ENCODE data around the gene LOX.

LOX gene

DNA sequence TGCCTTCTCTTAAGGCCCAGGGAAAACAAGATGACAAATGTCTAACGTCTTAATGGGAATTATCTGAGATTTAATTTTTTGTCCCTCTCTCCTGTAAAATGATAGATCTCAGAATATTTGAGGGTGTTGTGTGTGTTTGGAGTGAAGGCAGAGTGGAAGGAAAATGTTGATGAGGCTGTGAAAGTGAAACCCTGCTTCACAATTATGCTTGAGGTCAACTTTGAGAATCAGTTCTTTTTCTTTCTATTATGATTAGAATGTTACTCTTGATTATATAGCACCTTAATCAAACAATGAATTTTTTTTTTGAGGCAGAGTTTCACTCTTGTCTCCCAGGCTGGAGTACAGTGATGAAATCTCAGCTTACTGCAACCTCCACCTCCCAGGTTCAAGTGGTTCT is 5.5 kb upstream of the LOX start:
- H3K4me3 Mint-ChIP-seq, result no peak overlapping the region
- no peaks in the 10 kb centered on the region for H3K9me3 Mint-ChIP-seq
- DNase-seq (no peak), ATAC-seq (replicated peaks) (no peak)
- peaks cover 0 to 4% of the 10 kb centered on the region in 2 donors for H3K36me3 Mint-ChIP-seq
- peaks cover 0 to 2% of the 10 kb centered on the region in 2 donors for H3K4me1 Mint-ChIP-seq
- peaks cover 20 to 26% of the 10 kb centered on the region in 2 donors for H3K27me3 Mint-ChIP-seq
- no peak overlapping the region for H3K27ac Mint-ChIP-seq

DNA sequence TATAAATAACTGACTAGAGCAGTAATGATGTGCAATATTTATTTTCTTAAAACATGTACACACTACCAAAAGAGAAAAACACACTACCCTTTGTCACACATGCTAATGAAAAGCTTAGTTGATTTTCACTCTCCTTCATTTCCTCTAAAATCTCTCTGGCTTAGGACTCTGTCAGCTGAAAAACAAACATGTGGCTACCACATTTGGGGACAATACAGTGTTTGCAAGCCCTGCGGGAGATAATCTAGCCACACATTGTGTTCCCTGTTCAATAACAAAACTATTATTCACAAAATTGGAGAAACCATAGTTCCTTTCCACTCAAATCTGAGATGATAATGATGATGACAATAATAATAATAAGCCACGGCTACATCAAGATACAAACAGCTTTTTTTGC is 3.5 kb upstream of the LOX start:
- H3K27me3 Mint-ChIP-seq, result peaks cover 37 to 46% of the 10 kb centered on the region in 2 donors
- peaks cover 0 to 9% of the 10 kb centered on the region in 2 donors for H3K36me3 Mint-ChIP-seq
- H3K4me1 Mint-ChIP-seq, result peaks cover 16 to 20% of the 10 kb centered on the region in 2 donors
- H3K4me3 Mint-ChIP-seq, result no peak overlapping the region
- H3K27ac Mint-ChIP-seq, result no peak overlapping the region
- H3K9me3 Mint-ChIP-seq, result no peaks in the 10 kb centered on the region
- ATAC-seq (replicated peaks) (no peak), DNase-seq (no peak)

DNA sequence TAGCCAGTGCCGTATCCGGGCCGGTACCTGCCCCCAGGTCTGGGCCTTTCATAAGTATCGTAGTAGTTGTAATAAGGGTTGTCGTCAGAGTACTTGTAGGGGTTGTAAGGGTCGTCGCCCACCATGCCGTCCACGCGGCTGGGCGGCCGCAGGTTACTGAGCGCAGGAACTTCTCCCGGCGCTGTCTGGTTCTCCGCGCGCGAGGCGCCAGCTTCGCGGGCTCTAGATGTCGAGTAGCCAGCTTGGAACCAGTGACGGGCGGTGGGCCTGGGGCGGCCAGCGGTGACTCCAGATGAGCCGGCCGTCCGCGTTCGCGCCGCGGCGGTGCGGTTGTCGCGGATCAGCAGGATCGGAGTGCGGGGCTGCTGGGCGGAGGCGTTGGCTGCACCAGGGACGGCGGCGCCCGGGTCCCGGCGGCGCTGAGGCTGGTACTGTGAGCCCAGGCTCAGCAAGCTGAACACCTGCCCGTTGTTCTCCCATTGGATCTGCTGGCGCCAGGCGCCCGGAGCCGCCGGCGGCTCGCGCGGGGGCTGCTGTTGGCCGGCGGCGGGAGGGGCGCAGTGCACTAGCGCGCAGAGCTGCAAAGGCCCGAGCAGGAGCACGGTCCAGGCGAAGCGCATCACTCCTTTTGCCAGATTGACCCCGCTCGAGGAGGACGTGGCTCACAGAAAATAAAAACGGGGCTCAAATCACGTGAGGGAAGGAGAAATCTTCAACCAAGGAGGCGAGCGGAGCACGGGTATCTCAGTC is 518 bp downstream of the LOX start:
- ATAC-seq (replicated peaks) (peak; percentile 38 to 39), DNase-seq (no peak)
- H3K9me3 Mint-ChIP-seq, result no peaks in the 10 kb centered on the region
- H3K4me1 Mint-ChIP-seq, result peaks cover 15 to 22% of the 10 kb centered on the region in 2 donors
- H3K4me3 Mint-ChIP-seq, result peak overlapping the region; percentile 83
- H3K27ac Mint-ChIP-seq, result peak overlapping the region; percentile 39
- peaks cover 43 to 45% of the 10 kb centered on the region in 2 donors for H3K27me3 Mint-ChIP-seq
- H3K36me3 Mint-ChIP-seq, result peaks cover 0 to 9% of the 10 kb centered on the region in 2 donors

DNA sequence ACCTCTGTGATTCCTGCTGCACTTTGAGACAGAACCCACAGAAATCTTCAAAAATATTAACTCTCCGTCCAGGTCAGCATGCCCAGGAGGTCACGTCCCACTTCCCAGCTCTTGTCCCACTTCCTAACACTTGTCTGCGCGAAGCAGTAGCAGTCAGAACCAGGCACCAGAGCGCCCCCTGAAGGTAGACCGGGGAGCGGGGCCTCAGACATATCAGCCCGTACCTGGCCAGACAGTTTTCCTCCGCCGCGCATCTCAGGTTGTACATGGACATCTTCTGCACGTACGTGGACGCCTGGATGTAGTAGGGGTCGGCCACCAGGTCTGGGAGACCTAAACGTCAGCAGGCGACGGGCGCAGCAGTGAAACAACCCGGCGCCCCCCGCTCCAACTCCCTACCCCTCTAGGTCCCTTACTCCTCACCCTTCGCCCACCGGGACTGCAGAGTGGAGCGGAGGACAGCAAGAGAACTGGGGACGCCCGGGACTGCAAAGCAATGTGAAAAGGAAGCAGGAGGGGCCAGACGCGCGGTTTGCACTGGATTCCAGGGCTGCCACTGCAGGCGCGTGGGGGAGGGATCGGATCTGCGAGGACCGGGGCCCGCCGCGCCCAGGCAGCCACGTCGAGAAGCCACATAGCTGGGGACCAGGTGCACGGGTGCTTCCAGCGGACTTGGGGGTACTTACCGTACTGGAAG is 1.2 kb downstream of the LOX start:
- Mint-ChIP-seq H3K36me3 (peaks cover 0 to 9% of the 10 kb centered on the region in 2 donors), H3K4me1 (peaks cover 15 to 22% of the 10 kb centered on the region in 2 donors), H3K27me3 (peaks cover 43 to 45% of the 10 kb centered on the region in 2 donors), H3K4me3 (peak overlapping the region; percentile 83), H3K27ac (peak overlapping the region; percentile 39), H3K9me3 (no peaks in the 10 kb centered on the region)
- DNase-seq (no peak), ATAC-seq (replicated peaks) (peak; percentile 45 to 57)

DNA sequence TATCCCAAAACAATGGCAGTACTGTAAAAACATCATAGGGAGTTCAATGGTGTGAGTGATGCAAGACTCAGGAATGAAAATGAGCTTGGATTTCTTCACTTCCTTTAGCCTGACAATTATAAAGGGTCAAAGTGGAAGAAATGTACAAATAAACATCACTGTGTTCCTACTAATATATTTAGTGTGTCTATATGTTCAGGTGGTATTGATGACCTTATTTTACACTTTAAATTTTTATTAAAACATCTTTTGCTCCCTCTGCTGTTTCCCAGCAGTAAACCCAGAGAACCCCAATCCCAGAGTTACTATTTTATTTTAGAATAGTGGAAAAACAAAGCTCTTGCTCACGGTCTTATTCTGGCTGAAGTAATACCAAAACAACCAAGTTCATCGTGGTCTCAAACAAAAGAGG is 2.0 kb downstream of the LOX start:
- H3K4me3 Mint-ChIP-seq, result no peak overlapping the region
- DNase-seq, result no peak
- no peak for ATAC-seq (replicated peaks)
- H3K9me3 Mint-ChIP-seq, result no peaks in the 10 kb centered on the region
- peaks cover 15 to 22% of the 10 kb centered on the region in 2 donors for H3K4me1 Mint-ChIP-seq
- peaks cover 0 to 9% of the 10 kb centered on the region in 2 donors for H3K36me3 Mint-ChIP-seq
- H3K27ac Mint-ChIP-seq, result no peak overlapping the region
- peaks cover 43 to 45% of the 10 kb centered on the region in 2 donors for H3K27me3 Mint-ChIP-seq

DNA sequence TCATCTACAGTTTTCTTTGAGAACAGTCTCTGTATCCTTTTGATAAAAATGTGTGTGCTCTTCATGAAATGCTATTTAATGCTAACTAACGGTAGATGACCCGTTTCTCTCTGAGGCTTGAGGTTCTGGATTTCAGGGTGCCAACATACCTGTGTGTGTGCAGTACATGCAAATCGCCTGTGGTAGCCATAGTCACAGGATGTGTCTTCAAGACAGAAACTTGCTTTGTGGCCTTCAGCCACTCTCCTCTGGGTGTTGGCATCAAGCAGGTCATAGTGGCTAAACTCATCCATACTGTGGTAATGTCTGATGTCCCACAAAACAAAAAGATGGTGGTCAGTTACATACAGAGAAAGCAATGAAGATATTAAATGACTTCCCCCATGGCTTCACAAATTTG is 4.2 kb downstream of the LOX start:
- peaks cover 15 to 22% of the 10 kb centered on the region in 2 donors for H3K4me1 Mint-ChIP-seq
- H3K27ac Mint-ChIP-seq, result no peak overlapping the region
- ATAC-seq (replicated peaks) (no peak), DNase-seq (no peak)
- H3K9me3 Mint-ChIP-seq, result no peaks in the 10 kb centered on the region
- peaks cover 0 to 6% of the 10 kb centered on the region in 2 donors for H3K36me3 Mint-ChIP-seq
- no peak overlapping the region for H3K4me3 Mint-ChIP-seq
- peaks cover 26 to 27% of the 10 kb centered on the region in 2 donors for H3K27me3 Mint-ChIP-seq

DNA sequence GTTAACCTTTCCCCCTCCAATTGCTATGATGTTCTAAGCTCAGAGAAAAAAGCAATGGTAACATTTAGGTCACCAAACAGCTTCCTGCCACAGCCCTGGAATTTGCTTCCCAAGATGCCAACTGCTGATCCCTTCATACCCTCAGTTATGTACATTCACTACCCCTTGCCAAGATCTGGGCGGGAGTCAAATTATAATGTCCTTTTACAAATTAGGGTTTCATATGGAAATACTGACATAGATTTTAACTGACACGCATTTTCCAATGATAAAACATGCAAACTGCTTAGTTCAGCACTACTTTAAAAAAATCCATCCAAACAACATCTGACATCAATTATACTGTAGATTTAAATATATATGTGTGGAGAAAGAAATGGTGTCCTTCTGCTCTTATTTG is 5.0 kb downstream of the LOX start:
- no peak overlapping the region for H3K4me3 Mint-ChIP-seq
- DNase-seq, result no peak
- ATAC-seq (replicated peaks), result no peak
- peaks cover 17 to 20% of the 10 kb centered on the region in 2 donors for H3K27me3 Mint-ChIP-seq
- peaks cover 11 to 17% of the 10 kb centered on the region in 2 donors for H3K4me1 Mint-ChIP-seq
- no peak overlapping the region for H3K27ac Mint-ChIP-seq
- peaks cover 0 to 5% of the 10 kb centered on the region in 2 donors for H3K36me3 Mint-ChIP-seq
- no peaks in the 10 kb centered on the region for H3K9me3 Mint-ChIP-seq

DNA sequence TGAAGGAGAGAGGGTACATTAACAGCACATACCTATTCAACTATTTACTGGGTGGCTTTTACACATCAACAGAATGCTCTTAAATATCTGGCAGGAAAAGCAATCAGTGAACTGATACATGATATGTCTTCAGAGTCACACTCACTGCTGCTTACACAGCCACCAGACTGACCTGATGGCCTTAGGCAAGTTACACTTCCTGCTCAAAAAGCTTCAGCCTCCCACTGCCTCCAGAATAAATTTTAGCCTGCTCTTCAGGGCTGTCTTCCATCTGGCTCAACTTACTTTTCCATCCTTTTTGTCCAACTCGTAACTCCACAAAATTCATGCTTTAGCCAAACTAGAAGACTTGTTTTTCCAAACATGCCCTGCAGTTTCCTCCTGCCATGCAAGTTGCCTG is 10.7 kb downstream of the LOX start:
- no peak overlapping the region for H3K4me3 Mint-ChIP-seq
- H3K27me3 Mint-ChIP-seq, result no peaks in the 10 kb centered on the region

DNA sequence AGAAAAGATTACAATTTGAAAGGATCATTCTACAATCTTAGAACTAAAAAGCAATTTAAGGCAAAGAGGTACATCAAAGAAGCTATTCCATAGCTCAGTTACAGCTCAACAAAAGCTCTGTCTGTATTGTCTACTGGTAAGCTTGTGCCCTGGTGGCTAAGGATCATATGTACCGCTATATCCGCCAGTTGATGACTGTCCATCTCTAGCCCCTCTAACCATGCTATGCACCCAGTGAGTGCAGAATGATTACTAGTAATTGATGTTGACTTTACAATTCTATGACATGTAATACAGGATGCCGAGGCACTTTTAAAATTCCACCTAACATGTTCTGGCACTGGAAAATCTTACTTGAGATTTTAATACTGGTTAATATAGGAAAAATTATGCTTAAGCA is 13.1 kb downstream of the LOX start:
- Mint-ChIP-seq H3K36me3 (peaks cover 4 to 8% of the 10 kb centered on the region in 2 donors), H3K4me1 (no peaks in the 10 kb centered on the region), H3K27ac (no peak overlapping the region), H3K27me3 (no peaks in the 10 kb centered on the region), H3K9me3 (no peaks in the 10 kb centered on the region), H3K4me3 (no peak overlapping the region)
- DNase-seq, result no peak
- no peak for ATAC-seq (replicated peaks)

More for the DNA sequence above, 10.7 kb downstream of the LOX start:
- Mint-ChIP-seq H3K27ac (no peak overlapping the region), H3K4me1 (no peaks in the 10 kb centered on the region), H3K9me3 (no peaks in the 10 kb centered on the region), H3K36me3 (peaks cover 4% of the 10 kb centered on the region in 2 donors)
- ATAC-seq (replicated peaks) (no peak), DNase-seq (no peak)

DNA sequence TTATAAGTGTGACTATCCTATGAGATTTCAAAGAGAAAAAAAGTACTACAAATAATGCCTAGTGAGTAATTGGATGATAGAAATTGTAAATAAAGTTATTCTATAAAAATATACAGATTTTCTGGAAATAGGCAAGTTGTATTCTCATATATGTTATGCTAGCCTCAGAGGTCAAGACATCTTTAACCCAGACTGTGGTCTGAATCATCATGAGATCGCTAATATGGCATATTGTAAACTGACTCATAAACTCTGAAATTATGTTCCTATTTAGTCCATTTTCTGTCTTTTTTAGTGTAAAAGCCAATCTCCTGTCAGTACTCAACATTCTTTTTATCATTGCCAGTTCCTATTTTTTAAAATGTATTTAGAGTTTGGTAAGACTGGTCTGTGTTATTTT is 14.2 kb downstream of the LOX start:
- ATAC-seq (replicated peaks) (no peak), DNase-seq (no peak)
- no peaks in the 10 kb centered on the region for H3K4me1 Mint-ChIP-seq
- H3K4me3 Mint-ChIP-seq, result no peak overlapping the region
- H3K27ac Mint-ChIP-seq, result no peak overlapping the region
- H3K27me3 Mint-ChIP-seq, result no peaks in the 10 kb centered on the region
- H3K36me3 Mint-ChIP-seq, result peaks cover 4 to 8% of the 10 kb centered on the region in 2 donors
- no peaks in the 10 kb centered on the region for H3K9me3 Mint-ChIP-seq

DNA sequence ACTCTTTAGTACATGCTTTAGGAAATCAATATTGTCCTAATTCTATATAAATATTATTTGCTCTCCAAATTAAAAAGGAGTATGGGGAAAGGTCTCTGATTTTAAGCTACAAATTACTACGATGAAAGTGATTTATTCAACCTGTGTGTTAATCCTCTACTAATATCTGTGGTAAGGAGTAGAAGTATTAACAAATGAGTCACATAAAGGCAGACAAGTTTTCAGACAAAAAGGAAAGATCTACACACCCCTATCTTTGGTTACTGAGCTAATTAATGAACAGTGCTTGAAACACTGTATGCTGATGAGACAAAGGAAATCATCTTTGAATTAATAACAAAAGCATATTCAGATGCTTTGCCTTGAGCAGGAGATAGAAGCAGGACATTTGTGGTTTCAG is 15.9 kb downstream of the LOX start:
- peaks cover under 1 to 5% of the 10 kb centered on the region in 2 donors for H3K36me3 Mint-ChIP-seq
- DNase-seq, result no peak
- H3K4me3 Mint-ChIP-seq, result no peak overlapping the region
- no peaks in the 10 kb centered on the region for H3K9me3 Mint-ChIP-seq
- no peaks in the 10 kb centered on the region for H3K27me3 Mint-ChIP-seq
- ATAC-seq (replicated peaks), result no peak
- no peak overlapping the region for H3K27ac Mint-ChIP-seq
- no peaks in the 10 kb centered on the region for H3K4me1 Mint-ChIP-seq

DNA sequence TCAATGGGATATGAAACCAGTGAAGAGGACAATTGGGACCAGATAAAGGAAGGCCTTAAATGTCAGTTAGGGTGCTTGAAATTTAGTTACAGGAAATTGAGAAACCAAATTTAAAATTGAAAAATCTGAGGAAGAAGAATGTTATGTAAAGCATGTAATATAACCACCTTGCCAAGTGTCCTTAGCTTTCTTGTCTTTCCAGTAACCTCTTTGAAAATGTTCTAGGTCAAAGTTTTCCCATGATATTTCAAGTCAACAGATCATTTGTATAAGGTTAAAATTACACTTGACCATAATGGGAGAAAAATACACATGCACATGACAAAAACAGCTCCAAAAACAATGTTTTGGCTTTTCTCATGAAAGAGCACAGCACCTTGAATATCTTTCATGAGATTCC is 21.1 kb downstream of the LOX start:
- H3K36me3 Mint-ChIP-seq, result peaks cover 20 to 36% of the 10 kb centered on the region in 2 donors
- no peak for DNase-seq
- ATAC-seq (replicated peaks), result no peak
- no peak overlapping the region for H3K4me3 Mint-ChIP-seq
- H3K27me3 Mint-ChIP-seq, result no peaks in the 10 kb centered on the region
- H3K4me1 Mint-ChIP-seq, result peaks cover 0 to 10% of the 10 kb centered on the region in 2 donors
- H3K9me3 Mint-ChIP-seq, result peaks cover 0 to 1% of the 10 kb centered on the region in 2 donors
- H3K27ac Mint-ChIP-seq, result no peak overlapping the region

DNA sequence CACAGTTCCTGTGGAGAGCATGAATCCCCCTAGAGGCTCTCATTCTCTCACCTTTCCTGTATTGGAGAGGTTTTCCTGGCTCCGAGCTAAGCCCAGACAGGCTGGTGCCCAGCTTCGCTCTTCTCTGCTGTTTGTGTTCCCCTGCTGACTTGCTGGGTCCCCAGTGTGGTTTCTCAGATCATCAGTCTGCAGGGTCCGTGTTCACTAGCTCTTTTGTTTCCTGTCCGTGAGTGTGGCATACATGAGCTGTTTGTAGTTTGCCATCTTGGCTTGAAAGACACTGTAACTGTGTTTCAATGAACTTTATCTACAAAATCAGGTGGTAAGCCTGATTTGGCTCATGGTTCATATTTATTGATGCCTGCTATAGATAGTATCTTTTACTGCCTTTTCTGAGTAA is 23.8 kb downstream of the LOX start:
- no peak overlapping the region for H3K27ac Mint-ChIP-seq
- H3K4me1 Mint-ChIP-seq, result peaks cover 0 to 10% of the 10 kb centered on the region in 2 donors
- no peak overlapping the region for H3K4me3 Mint-ChIP-seq
- no peaks in the 10 kb centered on the region for H3K27me3 Mint-ChIP-seq
- peaks cover 0 to 1% of the 10 kb centered on the region in 2 donors for H3K9me3 Mint-ChIP-seq
- H3K36me3 Mint-ChIP-seq, result peaks cover 29 to 52% of the 10 kb centered on the region in 2 donors
- DNase-seq (no peak), ATAC-seq (replicated peaks) (no peak)

DNA sequence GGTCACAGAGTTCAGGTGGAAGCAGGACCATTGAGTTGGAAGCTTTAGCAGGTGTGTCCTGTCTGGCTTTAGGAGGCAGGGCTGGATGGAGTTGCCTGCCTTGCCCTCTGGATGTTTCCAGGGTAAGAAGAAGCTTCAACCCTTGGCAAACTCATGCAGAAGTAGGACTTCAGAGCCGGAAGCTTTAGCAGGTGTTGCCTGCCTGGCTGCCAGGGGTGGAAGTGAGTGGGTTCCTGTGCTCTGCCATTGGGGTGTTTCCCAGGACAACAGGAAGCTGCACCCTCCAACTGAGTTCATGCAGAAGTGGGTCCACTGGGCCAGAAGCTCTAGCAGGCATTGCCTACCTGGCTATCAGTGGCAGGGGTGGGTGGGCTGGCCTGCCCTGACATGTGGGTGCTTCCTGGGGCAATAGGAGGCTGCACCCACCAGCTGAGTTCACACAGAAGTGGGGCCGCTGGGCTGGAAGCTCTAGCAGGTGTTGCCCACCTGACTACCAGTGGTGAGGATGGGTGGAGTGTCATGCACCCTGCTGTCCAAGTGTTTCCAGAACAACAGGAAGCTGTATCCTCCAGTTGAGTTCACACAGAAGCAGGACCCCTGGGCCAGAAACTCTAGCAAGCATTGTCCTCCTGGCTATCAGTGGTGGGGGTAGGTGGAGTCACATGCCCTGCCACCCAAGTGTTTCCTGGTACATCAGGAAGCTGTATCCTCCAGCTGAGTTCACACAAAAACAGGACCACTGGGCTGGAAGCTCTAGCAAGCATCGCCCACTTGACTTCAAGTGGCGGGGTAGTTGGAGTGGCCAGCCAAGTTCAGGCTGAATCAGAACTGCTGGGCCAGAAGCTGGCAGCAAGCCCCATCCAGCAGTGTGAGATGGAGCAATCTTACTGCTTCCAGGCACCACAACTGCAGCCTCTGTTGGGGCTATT is 24.6 kb downstream of the LOX start:
- Mint-ChIP-seq H3K27me3 (no peaks in the 10 kb centered on the region), H3K4me1 (peaks cover 0 to 10% of the 10 kb centered on the region in 2 donors), H3K27ac (no peak overlapping the region), H3K9me3 (peaks cover 0 to 3% of the 10 kb centered on the region in 2 donors), H3K4me3 (no peak overlapping the region), H3K36me3 (peaks cover 36 to 59% of the 10 kb centered on the region in 2 donors)
- no peak for DNase-seq
- ATAC-seq (replicated peaks), result no peak
